ENCODE data around the gene SRRT. TPM values are rescaled to one million over a fixed set of nuclear protein-coding genes. Genes with fewer than 3 reads are reported as not detected.

Gene SRRT
- total and polyA plus RNA-seq, 2 donors (not counting 1 experiment from before 2014, with no cell fraction given), result 198 to 209 TPM

DNA sequence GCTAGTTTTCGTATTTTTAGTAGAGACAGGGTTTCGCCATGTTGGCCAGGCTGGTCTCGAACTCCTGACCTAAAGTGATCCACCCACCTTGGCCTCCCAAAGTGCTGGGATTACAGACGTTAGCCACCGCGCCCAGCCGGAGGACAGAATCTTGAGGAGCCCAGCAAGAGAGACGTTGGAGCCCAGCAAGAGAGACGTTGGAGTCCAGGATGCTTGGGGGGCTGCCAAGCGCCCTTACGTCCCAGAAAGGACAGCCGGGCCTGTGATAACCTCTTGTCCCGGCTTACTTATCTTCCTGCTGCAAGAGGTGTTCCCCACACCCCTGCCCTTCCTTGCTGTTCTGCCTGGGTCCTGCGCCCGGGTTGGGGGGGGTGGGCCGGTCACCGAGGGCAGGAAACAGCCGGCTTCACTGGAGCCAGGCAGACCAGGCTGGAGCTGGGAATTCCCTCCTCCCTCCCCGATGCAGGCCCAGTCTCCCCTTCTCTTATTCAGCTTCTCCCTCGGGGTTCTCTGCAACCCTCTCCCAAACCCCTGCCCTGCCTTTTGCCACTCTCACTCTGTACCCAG lies 45.7 kb upstream of the SRRT start:
- Histone ChIP-seq H3K9ac (ENCODE audit: low read length) (no peak overlapping the region), H3K79me2 (ENCODE audit: control insufficient read depth, insufficient read depth, low read length) (no peaks in the 10 kb centered on the region), H3K27me3 (replicated peaks in 1 of 4; ENCODE audit: control extremely low read depth in 1 of 4, control insufficient read depth in 3 of 4, insufficient read depth in 4 of 4, low read length in 3 of 4) (peaks cover 0 to 54% (median 22%) of the 10 kb centered on the region in 4 experiments), H3K4me2 (replicated peaks; ENCODE audit: low read depth, low read length, poor library complexity, severe bottlenecking) (no peak overlapping the region), H3K4me3 (ENCODE audit: control extremely low read depth in 1 of 5, extremely low read depth in 1 of 5, insufficient read depth in 1 of 5, low read depth in 2 of 5, low read length in 4 of 5) (no peak overlapping the region), H3K9me3 (ENCODE audit: control extremely low read depth in 1 of 3, control insufficient read depth in 2 of 3, insufficient read depth in 1 of 3, low read length in 2 of 3) (peaks cover 0 to 4% (median 0%) of the 10 kb centered on the region in 3 donors), H3K27ac (ENCODE audit: low read length in 2 of 2) (no peak overlapping the region), H3K4me1 (ENCODE audit: control insufficient read depth in 2 of 2, insufficient read depth in 2 of 2, low read length in 2 of 2) (peaks cover 26 to 27% of the 10 kb centered on the region in 2 donors), H3K36me3 (replicated peaks in 1 of 2; ENCODE audit: control extremely low read depth in 1 of 2, control insufficient read depth in 1 of 2, extremely low read depth in 1 of 2, insufficient read depth in 2 of 2, low read length in 1 of 2) (no peaks in the 10 kb centered on the region), H4K20me1 (ENCODE audit: control insufficient read depth, insufficient read depth, low read length, poor library complexity, severe bottlenecking) (no peaks in the 10 kb centered on the region), H2AFZ (ENCODE audit: insufficient read depth, low read depth, low read length, poor library complexity, severe bottlenecking) (no peak overlapping the region)
- POLR2A ChIA-PET, result no interaction called here
- TF ChIP-seq EZH2 (IDR thresholded peaks at IDR 0.05; ENCODE audit: borderline replicate concordance, insufficient read depth, low read depth, low read length, poor library complexity, severe bottlenecking), result no peak
- intact Hi-C loops (cut with micrococcal nuclease), result no loop called here
- Mint-ChIP-seq H3K27ac (no peak overlapping the region), H3K27me3 (peaks cover 42% of the 10 kb centered on the region), H3K9me3 (ENCODE audit: insufficient read depth) (no peaks in the 10 kb centered on the region), H3K4me3 (no peak overlapping the region), H3K4me1 (peaks cover 20% of the 10 kb centered on the region)
- no peak for ATAC-seq (ENCODE audit: low read depth)
- DNase-seq, result no peak
- CTCF ChIA-PET, result no interaction called here
- WGBS (ENCODE audit: insufficient coverage), result 52% methylated on average over 17 of the region's 20 CpGs

DNA sequence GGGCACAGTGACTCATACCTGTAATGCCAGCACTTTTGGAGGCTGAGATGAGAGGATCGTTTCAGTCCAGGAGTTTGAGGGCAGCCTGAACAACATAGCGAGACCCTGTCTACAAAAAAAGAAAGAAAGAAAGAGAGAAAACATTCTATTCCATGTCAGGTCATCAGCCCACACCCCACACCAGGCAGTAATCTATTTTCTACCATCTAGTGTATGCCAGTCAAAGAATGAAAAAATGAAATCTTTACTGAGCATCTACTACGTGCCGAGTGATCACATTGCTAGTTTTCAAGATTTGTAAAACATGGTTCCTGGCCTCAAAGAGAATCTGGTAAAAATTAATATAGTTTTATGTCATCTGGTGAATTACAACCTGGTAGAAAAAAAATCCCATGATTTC lies 44.5 kb upstream of the SRRT start:
- peaks cover 20% of the 10 kb centered on the region for H3K4me1 Mint-ChIP-seq

More for the DNA sequence above, 44.5 kb upstream of the SRRT start:
- DNase-seq (no peak), ATAC-seq (ENCODE audit: low read depth) (no peak)
- no peaks in the 10 kb centered on the region for H4K20me1 ChIP-seq (ENCODE audit: control insufficient read depth, insufficient read depth, low read length, poor library complexity, severe bottlenecking)
- no peaks in the 10 kb centered on the region for H3K36me3 ChIP-seq (replicated peaks in 1 of 2; ENCODE audit: control extremely low read depth in 1 of 2, control insufficient read depth in 1 of 2, extremely low read depth in 1 of 2, insufficient read depth in 2 of 2, low read length in 1 of 2)
- intact Hi-C loops (cut with micrococcal nuclease), result no loop called here
- no peak overlapping the region for H3K27ac ChIP-seq (ENCODE audit: low read length in 2 of 2)
- H3K27me3 ChIP-seq (replicated peaks in 1 of 4; ENCODE audit: control extremely low read depth in 1 of 4, control insufficient read depth in 3 of 4, insufficient read depth in 4 of 4, low read length in 3 of 4), result peaks cover 0 to 44% (median 22%) of the 10 kb centered on the region in 4 experiments
- peaks cover 26 to 27% of the 10 kb centered on the region in 2 donors for H3K4me1 ChIP-seq (ENCODE audit: control insufficient read depth in 2 of 2, insufficient read depth in 2 of 2, low read length in 2 of 2)
- Mint-ChIP-seq H3K27me3 (peaks cover 36% of the 10 kb centered on the region), H3K4me3 (no peak overlapping the region), H3K9me3 (ENCODE audit: insufficient read depth) (no peaks in the 10 kb centered on the region), H3K27ac (no peak overlapping the region)
- no CpG with 5 or more reads among the region's 4 CpGs for WGBS (ENCODE audit: insufficient coverage)
- POLR2A ChIA-PET, result no interaction called here
- no peak overlapping the region for H3K9ac ChIP-seq (ENCODE audit: low read length)
- no peak overlapping the region for H3K4me3 ChIP-seq (ENCODE audit: control extremely low read depth in 1 of 5, extremely low read depth in 1 of 5, insufficient read depth in 1 of 5, low read depth in 2 of 5, low read length in 4 of 5)
- TF ChIP-seq, protein P1, sequence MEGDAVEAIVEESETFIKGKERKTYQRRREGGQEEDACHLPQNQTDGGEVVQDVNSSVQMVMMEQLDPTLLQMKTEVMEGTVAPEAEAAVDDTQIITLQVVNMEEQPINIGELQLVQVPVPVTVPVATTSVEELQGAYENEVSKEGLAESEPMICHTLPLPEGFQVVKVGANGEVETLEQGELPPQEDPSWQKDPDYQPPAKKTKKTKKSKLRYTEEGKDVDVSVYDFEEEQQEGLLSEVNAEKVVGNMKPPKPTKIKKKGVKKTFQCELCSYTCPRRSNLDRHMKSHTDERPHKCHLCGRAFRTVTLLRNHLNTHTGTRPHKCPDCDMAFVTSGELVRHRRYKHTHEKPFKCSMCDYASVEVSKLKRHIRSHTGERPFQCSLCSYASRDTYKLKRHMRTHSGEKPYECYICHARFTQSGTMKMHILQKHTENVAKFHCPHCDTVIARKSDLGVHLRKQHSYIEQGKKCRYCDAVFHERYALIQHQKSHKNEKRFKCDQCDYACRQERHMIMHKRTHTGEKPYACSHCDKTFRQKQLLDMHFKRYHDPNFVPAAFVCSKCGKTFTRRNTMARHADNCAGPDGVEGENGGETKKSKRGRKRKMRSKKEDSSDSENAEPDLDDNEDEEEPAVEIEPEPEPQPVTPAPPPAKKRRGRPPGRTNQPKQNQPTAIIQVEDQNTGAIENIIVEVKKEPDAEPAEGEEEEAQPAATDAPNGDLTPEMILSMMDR (IDR thresholded peaks at IDR 0.05), result no peak
- no peak for TF ChIP-seq EZH2 (IDR thresholded peaks at IDR 0.05; ENCODE audit: borderline replicate concordance, insufficient read depth, low read depth, low read length, poor library complexity, severe bottlenecking)
- CTCF ChIA-PET, result no interaction called here
- H2AFZ ChIP-seq (ENCODE audit: insufficient read depth, low read depth, low read length, poor library complexity, severe bottlenecking), result no peak overlapping the region
- H3K4me2 ChIP-seq (replicated peaks; ENCODE audit: low read depth, low read length, poor library complexity, severe bottlenecking), result no peak overlapping the region
- no peaks in the 10 kb centered on the region for H3K79me2 ChIP-seq (ENCODE audit: control insufficient read depth, insufficient read depth, low read length)
- peaks cover 0 to 4% (median 0%) of the 10 kb centered on the region in 3 donors for H3K9me3 ChIP-seq (ENCODE audit: control extremely low read depth in 1 of 3, control insufficient read depth in 2 of 3, insufficient read depth in 1 of 3, low read length in 2 of 3)
